DOHH2 (cell line): Measurements from ENCODE around the gene KCNAB3.

Experiments
- H3F3A ChIP-seq: fragments of 200-600 bp; sonication (generic), shearing (Covaris generic); 2 replicates; pipeline ENCODE4 v1.6.0; 2016; ENCODE audit warnings: antibody characterized with exemption, mild to moderate bottlenecking; ENCODE audit not compliant: control insufficient read depth, insufficient read depth
- H3K27ac ChIP-seq: fragments of 200-600 bp; sonication (generic); 2 replicates; pipeline ENCODE4 v1.5.1; 2014; ENCODE audit warnings: low read depth, mild to moderate bottlenecking, low read length, moderate library complexity
- H3K27me3 ChIP-seq: fragments of 200-600 bp; sonication (generic); 2 replicates; pipeline ENCODE4 v1.6.1; 2014; ENCODE audit warnings: mild to moderate bottlenecking, low read length, mixed read lengths; ENCODE audit not compliant: control insufficient read depth
- H3K36me3 ChIP-seq: fragments of 200-600 bp; sonication (generic); 2 replicates; pipeline ENCODE4 v1.6.1; 2014; ENCODE audit warnings: mild to moderate bottlenecking, low read length, moderate library complexity, mixed read lengths; ENCODE audit not compliant: control insufficient read depth
- H3K4me1 ChIP-seq: fragments of 200-600 bp; sonication (generic); 2 replicates; pipeline ENCODE4 v1.6.1; 2014; ENCODE audit warnings: mild to moderate bottlenecking, low read length, mixed read lengths; ENCODE audit not compliant: control insufficient read depth
- H3K4me2 ChIP-seq: fragments of 200-600 bp; sonication (generic); 2 replicates; pipeline ENCODE4 v1.6.0; 2014; ENCODE audit warnings: mild to moderate bottlenecking, low read length, moderate library complexity
- H3K4me3 ChIP-seq: fragments of 200-600 bp; sonication (generic); 2 replicates; pipeline ENCODE4 v1.5.1; 2014; ENCODE audit warnings: mild to moderate bottlenecking, low read length, mixed read lengths
- H3K79me2 ChIP-seq: fragments of 200-600 bp; sonication (generic); 2 replicates; pipeline ENCODE4 v1.6.1; 2014; ENCODE audit warnings: mild to moderate bottlenecking, low read length, mixed read lengths; ENCODE audit not compliant: control insufficient read depth
- H3K9me2 ChIP-seq: fragments of 200-600 bp; sonication (generic); replicated peaks from 2 replicates; pipeline ENCODE4 v1.6.1; 2014; ENCODE audit warnings: mild to moderate bottlenecking, low read length, mixed read lengths; ENCODE audit not compliant: control insufficient read depth
- H3K9me3 ChIP-seq: fragments of 200-600 bp; sonication (generic); 2 replicates; pipeline ENCODE4 v1.6.1; 2014; ENCODE audit warnings: antibody characterized with exemption, low read length, mixed read lengths; ENCODE audit not compliant: control insufficient read depth, insufficient read depth
- H4K20me1 ChIP-seq: fragments of 200-600 bp; sonication (generic); 2 replicates; pipeline ENCODE4 v1.6.0; 2014; ENCODE audit warnings: low read depth, mild to moderate bottlenecking, antibody characterized with exemption, low read length, moderate library complexity; ENCODE audit not compliant: control insufficient read depth, insufficient read depth
- EZH2phosphoT487 ChIP-seq: fragments of 200-600 bp; sonication (generic); IDR thresholded peaks from 2 replicates; pipeline ENCODE4 v1.6.1; 2017; ENCODE audit warnings: borderline replicate concordance, mild to moderate bottlenecking, antibody characterized with exemption, low read length, moderate library complexity, mixed read lengths
- TF ChIP-seq, protein P1 (sequence below): fragments of 200-600 bp; sonication (generic); IDR thresholded peaks from one replicate; pipeline ENCODE4 v1.5.1; 2014; ENCODE audit warnings: antibody characterized with exemption, mild to moderate bottlenecking, low read depth, low read length; ENCODE audit not compliant: poor library complexity, severe bottlenecking

Gene KCNAB3

DNA sequence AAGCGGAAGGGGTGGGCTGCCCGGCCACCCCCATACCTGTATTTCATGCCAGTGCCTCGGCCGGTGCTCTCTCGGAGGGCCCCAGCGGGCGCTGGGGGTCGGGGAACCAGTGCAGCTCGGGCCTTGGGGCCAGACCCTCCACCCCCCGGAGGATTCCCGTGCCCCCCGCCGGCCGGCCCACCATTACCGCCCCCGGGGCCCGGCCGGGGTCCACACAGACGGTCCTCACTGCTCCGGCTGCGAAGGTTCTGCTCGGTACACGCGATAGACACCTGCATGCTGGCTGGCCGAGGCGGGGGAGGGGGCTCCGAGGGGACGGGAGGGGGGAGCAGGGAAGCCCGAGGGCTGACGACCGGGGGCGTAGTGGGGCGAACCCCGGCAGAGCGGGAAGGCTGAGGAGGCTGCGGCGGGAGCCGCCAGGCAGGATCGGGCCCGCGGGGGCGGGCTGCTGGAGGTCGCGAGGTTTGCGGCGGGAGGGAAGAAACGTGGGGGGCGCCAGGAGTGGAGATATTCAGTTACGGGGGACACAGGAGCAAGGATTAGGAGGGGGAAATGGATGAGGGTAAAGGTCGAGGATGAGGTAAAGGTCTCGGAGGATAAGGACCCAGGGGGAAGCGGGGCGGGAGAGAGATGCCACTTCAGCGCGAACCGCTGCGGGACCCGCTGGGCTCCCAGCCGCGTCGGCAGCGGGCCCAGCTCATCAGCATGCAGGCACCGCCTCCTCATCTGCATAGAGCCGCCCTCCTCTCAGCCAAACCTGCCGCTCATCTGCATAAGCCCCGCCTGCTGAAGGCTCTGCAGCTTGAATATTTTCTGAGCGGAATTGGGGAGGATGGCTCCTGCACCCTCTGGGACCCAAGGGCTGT lies at the start of gene KCNAB3:
TSS of gene KCNAB3 (minus strand) at position 699 of the 866 bp plus-strand sequence. CDS start at position 278, 421 bp downstream.
- Histone ChIP-seq H3F3A (no peaks in the 10 kb centered on the region), H3K4me1 (peaks cover 22% of the 10 kb centered on the region), H3K27me3 (no peaks in the 10 kb centered on the region), H3K4me2 (peak within 1 kb of the TSS; percentile 70), H3K27ac (no peak within 1 kb of the TSS), H3K4me3 (peak within 1 kb of the TSS; percentile 96), H3K36me3 (peaks cover 18% of the 10 kb centered on the region), H3K9me2 (no peaks in the 10 kb centered on the region), H4K20me1 (no peaks in the 10 kb centered on the region), H3K9me3 (no peaks in the 10 kb centered on the region), H3K79me2 (peaks cover 40% of the 10 kb centered on the region)
- TF ChIP-seq, protein P1, sequence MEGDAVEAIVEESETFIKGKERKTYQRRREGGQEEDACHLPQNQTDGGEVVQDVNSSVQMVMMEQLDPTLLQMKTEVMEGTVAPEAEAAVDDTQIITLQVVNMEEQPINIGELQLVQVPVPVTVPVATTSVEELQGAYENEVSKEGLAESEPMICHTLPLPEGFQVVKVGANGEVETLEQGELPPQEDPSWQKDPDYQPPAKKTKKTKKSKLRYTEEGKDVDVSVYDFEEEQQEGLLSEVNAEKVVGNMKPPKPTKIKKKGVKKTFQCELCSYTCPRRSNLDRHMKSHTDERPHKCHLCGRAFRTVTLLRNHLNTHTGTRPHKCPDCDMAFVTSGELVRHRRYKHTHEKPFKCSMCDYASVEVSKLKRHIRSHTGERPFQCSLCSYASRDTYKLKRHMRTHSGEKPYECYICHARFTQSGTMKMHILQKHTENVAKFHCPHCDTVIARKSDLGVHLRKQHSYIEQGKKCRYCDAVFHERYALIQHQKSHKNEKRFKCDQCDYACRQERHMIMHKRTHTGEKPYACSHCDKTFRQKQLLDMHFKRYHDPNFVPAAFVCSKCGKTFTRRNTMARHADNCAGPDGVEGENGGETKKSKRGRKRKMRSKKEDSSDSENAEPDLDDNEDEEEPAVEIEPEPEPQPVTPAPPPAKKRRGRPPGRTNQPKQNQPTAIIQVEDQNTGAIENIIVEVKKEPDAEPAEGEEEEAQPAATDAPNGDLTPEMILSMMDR: no peak

DNA sequence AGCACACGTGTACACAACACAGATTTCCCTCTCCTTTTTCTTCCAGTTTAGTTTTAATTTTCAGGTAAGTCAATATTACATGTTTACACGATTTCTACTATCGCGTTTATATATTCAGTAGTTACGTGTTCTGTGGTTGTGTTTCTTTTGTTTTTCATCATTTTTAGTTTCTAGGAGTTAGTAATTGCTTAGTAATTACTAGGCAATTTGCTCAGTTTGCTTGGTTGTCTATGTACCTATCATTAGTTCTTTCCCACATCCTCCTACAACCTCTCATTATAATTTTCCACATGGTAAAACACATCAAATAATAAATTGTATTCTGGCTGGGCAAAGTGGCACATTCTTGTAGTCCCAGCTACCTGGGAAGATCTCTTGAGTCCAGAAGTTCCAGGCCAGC lies 48.1 kb upstream of the KCNAB3 start:
- Histone ChIP-seq H3K9me2 (no peaks in the 10 kb centered on the region), H3K27ac (no peak overlapping the region), H3K4me1 (no peaks in the 10 kb centered on the region), H3K79me2 (no peaks in the 10 kb centered on the region), H3K9me3 (peaks cover 19% of the 10 kb centered on the region), H4K20me1 (no peaks in the 10 kb centered on the region), H3F3A (no peaks in the 10 kb centered on the region), H3K27me3 (peaks cover 9% of the 10 kb centered on the region), H3K4me2 (no peak overlapping the region), H3K4me3 (no peak overlapping the region), H3K36me3 (no peaks in the 10 kb centered on the region)
- TF ChIP-seq, protein P1: no peak
- no peak for TF ChIP-seq EZH2phosphoT487

DNA sequence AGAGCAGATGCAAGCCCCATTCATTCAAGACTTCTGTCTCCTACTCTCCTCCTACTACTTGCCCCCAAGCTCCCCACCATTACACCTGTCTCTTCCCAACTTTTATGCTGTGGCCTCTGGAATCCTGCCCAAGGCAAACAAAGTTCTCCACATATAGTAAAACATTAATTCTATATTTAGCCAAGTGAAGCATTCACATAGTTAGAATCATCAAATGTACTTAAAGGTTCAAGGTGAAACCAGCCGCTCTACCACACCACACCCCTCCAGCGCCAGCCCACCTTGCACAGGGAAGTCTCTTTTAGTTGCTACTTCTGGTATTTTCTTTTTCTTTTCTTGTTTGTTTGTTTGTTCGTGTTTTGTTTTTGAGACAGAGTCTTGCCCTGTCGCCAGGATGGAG lies 47.4 kb upstream of the KCNAB3 start:
- no peak for TF ChIP-seq EZH2phosphoT487
- TF ChIP-seq, protein P1: no peak
- Histone ChIP-seq H3K9me3 (peaks cover 19% of the 10 kb centered on the region), H3K4me3 (no peak overlapping the region), H3K4me2 (no peak overlapping the region), H3F3A (no peaks in the 10 kb centered on the region), H3K9me2 (no peaks in the 10 kb centered on the region), H3K79me2 (no peaks in the 10 kb centered on the region), H3K36me3 (no peaks in the 10 kb centered on the region), H3K27ac (no peak overlapping the region), H3K27me3 (peaks cover 10% of the 10 kb centered on the region), H3K4me1 (no peaks in the 10 kb centered on the region), H4K20me1 (no peaks in the 10 kb centered on the region)
